GM06990 (cell line): ENCODE measurements around the gene TMEM235.

Experiments
- DNase-seq: peaks from one replicate; pipeline ENCODE4 v3.0.0-alpha.2; 2011; ENCODE audit not compliant: insufficient read length; ENCODE audit errors: extremely low read depth
- H3K27me3 ChIP-seq: replicated peaks from 2 replicates; pipeline ENCODE4 v1.6.0; 2011; ENCODE audit warnings: low read length; ENCODE audit not compliant: control insufficient read depth, insufficient read depth
- H3K36me3 ChIP-seq: 2 replicates; pipeline ENCODE4 v1.5.1; 2011; ENCODE audit warnings: low read length; ENCODE audit not compliant: control insufficient read depth, insufficient read depth
- H3K4me3 ChIP-seq: replicated peaks from 2 replicates; pipeline ENCODE4 v1.5.1; 2011; ENCODE audit warnings: low read depth, mild to moderate bottlenecking, control low read depth, low read length
- TF ChIP-seq, protein P1 (sequence below): IDR thresholded peaks from 2 replicates; pipeline ENCODE4 v1.5.1; 2011; ENCODE audit warnings: low read length, control low read depth, mild to moderate bottlenecking, inconsistent platforms; ENCODE audit not compliant: insufficient read depth, poor library complexity, severe bottlenecking

The TMEM235 gene

GRCh38 chr17:78223061-78223460 lies 8.4 kb upstream of the TMEM235 start:
- no peak for DNase-seq
- Histone ChIP-seq H3K4me3 (no peak overlapping the region), H3K27me3 (no peaks in the 10 kb centered on the region), H3K36me3 (peaks cover 12% of the 10 kb centered on the region)
- TF ChIP-seq, protein P1, sequence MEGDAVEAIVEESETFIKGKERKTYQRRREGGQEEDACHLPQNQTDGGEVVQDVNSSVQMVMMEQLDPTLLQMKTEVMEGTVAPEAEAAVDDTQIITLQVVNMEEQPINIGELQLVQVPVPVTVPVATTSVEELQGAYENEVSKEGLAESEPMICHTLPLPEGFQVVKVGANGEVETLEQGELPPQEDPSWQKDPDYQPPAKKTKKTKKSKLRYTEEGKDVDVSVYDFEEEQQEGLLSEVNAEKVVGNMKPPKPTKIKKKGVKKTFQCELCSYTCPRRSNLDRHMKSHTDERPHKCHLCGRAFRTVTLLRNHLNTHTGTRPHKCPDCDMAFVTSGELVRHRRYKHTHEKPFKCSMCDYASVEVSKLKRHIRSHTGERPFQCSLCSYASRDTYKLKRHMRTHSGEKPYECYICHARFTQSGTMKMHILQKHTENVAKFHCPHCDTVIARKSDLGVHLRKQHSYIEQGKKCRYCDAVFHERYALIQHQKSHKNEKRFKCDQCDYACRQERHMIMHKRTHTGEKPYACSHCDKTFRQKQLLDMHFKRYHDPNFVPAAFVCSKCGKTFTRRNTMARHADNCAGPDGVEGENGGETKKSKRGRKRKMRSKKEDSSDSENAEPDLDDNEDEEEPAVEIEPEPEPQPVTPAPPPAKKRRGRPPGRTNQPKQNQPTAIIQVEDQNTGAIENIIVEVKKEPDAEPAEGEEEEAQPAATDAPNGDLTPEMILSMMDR = no peak

- no peak for DNase-seq
- no peaks in the 10 kb centered on the region for H3K27me3 ChIP-seq
- peaks cover 12% of the 10 kb centered on the region for H3K36me3 ChIP-seq
- no peak overlapping the region for H3K4me3 ChIP-seq
- TF ChIP-seq, protein P1 = no peak
These were observed 7.7 kb upstream of the TMEM235 start for GRCh38 chr17:78223765-78224164.

DNA sequence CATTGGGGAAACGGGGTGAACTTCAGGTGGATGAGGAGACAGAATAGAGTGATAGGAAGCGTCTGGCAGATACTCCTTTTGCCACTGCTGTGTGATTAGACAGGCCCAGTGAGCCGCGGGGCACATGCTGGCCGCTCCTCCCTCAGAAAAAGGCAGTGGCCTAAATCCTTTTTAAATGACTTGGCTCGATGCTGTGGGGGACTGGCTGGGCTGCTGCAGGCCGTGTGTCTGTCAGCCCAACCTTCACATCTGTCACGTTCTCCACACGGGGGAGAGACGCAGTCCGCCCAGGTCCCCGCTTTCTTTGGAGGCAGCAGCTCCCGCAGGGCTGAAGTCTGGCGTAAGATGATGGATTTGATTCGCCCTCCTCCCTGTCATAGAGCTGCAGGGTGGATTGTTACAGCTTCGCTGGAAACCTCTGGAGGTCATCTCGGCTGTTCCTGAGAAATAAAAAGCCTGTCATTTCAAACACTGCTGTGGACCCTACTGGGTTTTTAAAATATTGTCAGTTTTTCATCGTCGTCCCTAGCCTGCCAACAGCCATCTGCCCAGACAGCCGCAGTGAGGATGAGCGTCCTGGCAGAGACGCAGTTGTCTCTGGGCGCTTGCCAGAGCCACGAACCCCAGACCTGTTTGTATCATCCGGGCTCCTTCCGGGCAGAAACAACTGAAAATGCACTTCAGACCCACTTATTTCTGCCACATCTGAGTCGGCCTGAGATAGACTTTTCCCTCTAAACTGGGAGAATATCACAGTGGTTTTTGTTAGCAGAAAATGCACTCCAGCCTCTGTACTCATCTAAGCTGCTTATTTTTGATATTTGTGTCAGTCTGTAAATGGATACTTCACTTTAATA lies 7.0 kb upstream of the TMEM235 start:
- no peak for DNase-seq
- H3K27me3 ChIP-seq = no peaks in the 10 kb centered on the region
- H3K4me3 ChIP-seq = no peak overlapping the region
- TF ChIP-seq, protein P1 = no peak
- H3K36me3 ChIP-seq = peaks cover 10% of the 10 kb centered on the region

- DNase-seq = no peak
- Histone ChIP-seq H3K36me3 (peaks cover 6% of the 10 kb centered on the region), H3K4me3 (no peak overlapping the region), H3K27me3 (no peaks in the 10 kb centered on the region)
- TF ChIP-seq, protein P1 = no peak
These were observed 6.2 kb upstream of the TMEM235 start for GRCh38 chr17:78225088-78225865.

- DNase-seq = no peak
- TF ChIP-seq, protein P1 = no peak
- peaks cover 5% of the 10 kb centered on the region for H3K36me3 ChIP-seq
- H3K27me3 ChIP-seq = peaks cover 2% of the 10 kb centered on the region; the same call in 1 of the 2 replicates
- H3K4me3 ChIP-seq = no peak overlapping the region
These were observed 5.2 kb upstream of the TMEM235 start for GRCh38 chr17:78226055-78226758.
